AG04450 (cell line): Measurements from ENCODE around the gene VCAN. TPM values are rescaled to one million over a fixed set of nuclear protein-coding genes. Genes with fewer than 3 reads are reported as not detected.

ENCODE experiments used
- CTCF ChIA-PET: fragments of 300-600, 350-600 bp; formaldehyde crosslinking; extraction: SDS; loops from one replicate; lab custom pipeline; 2022; ENCODE audit warnings: antibody characterized with exemption, inconsistent platforms; lab: Charles Lee
- POLR2A ChIA-PET: fragments of 350-600 bp; formaldehyde crosslinking; extraction: SDS; loops from one replicate; lab custom pipeline; 2021; ENCODE audit warnings: antibody characterized with exemption, inconsistent platforms; lab: Yijun Ruan, JAX
- DNase-seq: peaks from one replicate; pipeline ENCODE4 v3.0.0-alpha.2; 2011; ENCODE audit warnings: low read depth, low spot score
- H3K27ac ChIP-seq: one replicate; pipeline ENCODE4 v1.5.1; 2012; ENCODE audit warnings: low read depth, low read length, control low read depth
- H3K27me3 ChIP-seq: one replicate; pipeline ENCODE4 v1.6.0; 2012; ENCODE audit warnings: low read length; ENCODE audit not compliant: control insufficient read depth, insufficient read depth
- H3K4me3 ChIP-seq: 2 replicates; pipeline ENCODE4 v1.5.1; 2011; ENCODE audit warnings: mild to moderate bottlenecking, low read depth, low read length, control low read depth
- H3K9me3 ChIP-seq: 2 replicates; pipeline ENCODE4 v1.5.1; 2012; ENCODE audit warnings: low read length; ENCODE audit not compliant: control insufficient read depth, insufficient read depth
- CTCF ChIP-seq: IDR thresholded peaks from 2 replicates; pipeline ENCODE4 v1.5.1; 2011; ENCODE audit warnings: low read depth, low read length, control low read depth, inconsistent platforms
- polyA plus RNA-seq: library from polyadenylated mRNA; depleted of rRNA; stranded (reverse); fragments of >200 nt; gene quantifications from 2 replicates; pipeline ENCODE4 v1.2.3, GENCODE V29; 2011

VCAN gene
- polyA plus RNA-seq, 1 experiment: 171 TPM

GRCh38 chr5:83472213-83472507 lies 616 bp downstream of the VCAN start:
- H3K4me3 ChIP-seq: peak overlapping the region; percentile 92
- DNase-seq: no peak
- H3K27ac ChIP-seq: peak overlapping the region; percentile 21
- H3K9me3 ChIP-seq: no peaks in the 10 kb centered on the region; the same call in 1 of the 2 replicates
- POLR2A ChIA-PET: interaction anchor here (1.0 to 1.5 kb wide), 5 partner anchors 83 to 1114 kb away, joined by 3 to 4 read pairs (median 3); no protein-coding TSS in a partner anchor
- H3K27me3 ChIP-seq: no peaks in the 10 kb centered on the region
- CTCF ChIA-PET: interaction anchor here (0.7 to 0.9 kb wide), 3 partner anchors 105 to 1125 kb away, joined by 3 to 11 read pairs (median 3); no protein-coding TSS in a partner anchor
- TF ChIP-seq CTCF: no peak

- Histone ChIP-seq H3K27ac (peak overlapping the region; percentile 95), H3K4me3 (peak overlapping the region; percentile 92), H3K9me3 (no peaks in the 10 kb centered on the region; the same call in 1 of the 2 replicates), H3K27me3 (no peaks in the 10 kb centered on the region)
- CTCF ChIA-PET: interaction anchor here (0.5 to 1.1 kb wide), 37 partner anchors 9 to 1161 kb away, joined by 3 to 11 read pairs (median 3); partner anchors contain the start of genes TMEM167A and XRCC4
- no peak for DNase-seq
- POLR2A ChIA-PET: interaction anchor here (0.6 to 1.5 kb wide), 5 partner anchors 79 to 1195 kb away, joined by 3 to 8 read pairs (median 6); partner anchors contain the start of genes TMEM167A and XRCC4
- TF ChIP-seq CTCF: no peak
Observed at GRCh38 chr5:83472508-83473345, 1.2 kb downstream of the VCAN start.

GRCh38 chr5:83473346-83474160 lies 2.0 kb downstream of the VCAN start:
- ChIA-PET POLR2A (interaction anchor here (0.6 to 1.1 kb wide), 5 partner anchors 78 to 1196 kb away, joined by 3 to 8 read pairs (median 6); partner anchors contain the start of genes TMEM167A and XRCC4), CTCF (interaction anchor here (0.5 to 1.1 kb wide), 37 partner anchors 9 to 1162 kb away, joined by 3 to 11 read pairs (median 3); partner anchors contain the start of genes TMEM167A and XRCC4)
- DNase-seq: peak; percentile 96
- Histone ChIP-seq H3K4me3 (peak overlapping the region; percentile 92), H3K9me3 (no peaks in the 10 kb centered on the region; the same call in 1 of the 2 replicates), H3K27me3 (no peaks in the 10 kb centered on the region), H3K27ac (peak overlapping the region; percentile 95)
- peak; percentile 88 for TF ChIP-seq CTCF

GRCh38 chr5:83474161-83474796 lies 2.7 kb downstream of the VCAN start:
- no peak for TF ChIP-seq CTCF
- H3K27ac ChIP-seq: peak overlapping the region; percentile 95
- no peaks in the 10 kb centered on the region for H3K27me3 ChIP-seq
- H3K4me3 ChIP-seq: peak overlapping the region; percentile 92
- POLR2A ChIA-PET: interaction anchor here (1.1 to 2.6 kb wide), 6 partner anchors 14 to 397 kb away, joined by 3 to 17 read pairs (median 6); partner anchors contain the start of genes TMEM167A and XRCC4
- peak; percentile 69 for DNase-seq
- H3K9me3 ChIP-seq: no peaks in the 10 kb centered on the region; the same call in 1 of the 2 replicates
- CTCF ChIA-PET: interaction anchor here (1.1 to 1.2 kb wide), 4 partner anchors 29 to 1108 kb away, joined by 4 to 8 read pairs (median 6); no protein-coding TSS in a partner anchor
